IMR-90 (cell line): ENCODE results near the gene TENM3. TPM values are rescaled to one million over a fixed set of nuclear protein-coding genes. Genes with fewer than 3 reads are reported as not detected.
A peak's percentile ranks its signal among the peaks of the same experiment; 100 is the strongest.

Experiments
- ATAC-seq: fragments of 200-7000 bp; cut with Tn5 transposase; 2 replicates; pipeline ENCODE4 v1.9.1; 2020; ENCODE audit warnings: low read depth, mild to moderate bottlenecking, moderate library complexity
- BruUV-seq: library from RNA; stranded (reverse); fragments of 400-500 nt; replicated peaks from 2 replicates; lab custom pipeline; 2021; lab: Mats Ljungman, UMichigan
- CTCF ChIA-PET: fragments of 300-600 bp; formaldehyde crosslinking; extraction: SDS; loops from one replicate; lab custom pipeline; 2021; ENCODE audit warnings: antibody characterized with exemption; lab: Yijun Ruan, JAX
- POLR2A ChIA-PET: fragments of 300-600 bp; sonication (Branson Sonifier 250); formaldehyde crosslinking; loops from one replicate; lab custom pipeline; 2022; ENCODE audit warnings: antibody characterized with exemption; ENCODE audit not compliant: unreplicated experiment; lab: Charles Lee
- DNase-seq: peaks from one replicate; pipeline ENCODE4 v3.0.0; 2013
- H2AFZ ChIP-seq: replicated peaks from 2 replicates; pipeline ENCODE3; 2013; ENCODE audit warnings: low read length, mild to moderate bottlenecking; ENCODE audit not compliant: poor library complexity
- H2AK5ac ChIP-seq: 2 replicates; pipeline ENCODE4 v1.6.1; 2013; ENCODE audit warnings: low read depth, low read length, inconsistent platforms
- H2AK9ac ChIP-seq: replicated peaks from 2 replicates; pipeline ENCODE3; 2013; ENCODE audit warnings: mild to moderate bottlenecking, low read depth, low read length, moderate library complexity; ENCODE audit not compliant: poor library complexity
- H2BK120ac ChIP-seq: 2 replicates; pipeline ENCODE4 v1.6.1; 2013; ENCODE audit warnings: low read depth, low read length, inconsistent platforms
- H2BK15ac ChIP-seq: 3 replicates; pipeline ENCODE4 v1.6.1; 2013; ENCODE audit warnings: low read depth, low read length, inconsistent platforms
- H2BK20ac ChIP-seq: 2 replicates; pipeline ENCODE4 v1.6.1; 2013; ENCODE audit warnings: low read depth, mild to moderate bottlenecking, inconsistent platforms, low read length, moderate library complexity
- H2BK5ac ChIP-seq: 2 replicates; pipeline ENCODE4 v1.6.1; 2013; ENCODE audit warnings: mild to moderate bottlenecking, low read depth, low read length, inconsistent platforms; ENCODE audit not compliant: poor library complexity, severe bottlenecking
- H3K14ac ChIP-seq: replicated peaks from 2 replicates; pipeline ENCODE4 v1.6.1; 2013; ENCODE audit warnings: low read depth, low read length, inconsistent platforms
- H3K18ac ChIP-seq: 2 replicates; pipeline ENCODE4 v1.6.1; 2013; ENCODE audit warnings: low read depth, low read length, control low read depth
- H3K23ac ChIP-seq: 2 replicates; pipeline ENCODE4 v1.6.1; 2013; ENCODE audit warnings: low read depth, low read length, inconsistent platforms
- H3K27ac ChIP-seq: 2 replicates; pipeline ENCODE4 v1.5.1; 2013; ENCODE audit warnings: mild to moderate bottlenecking, control low read depth, low read length; ENCODE audit not compliant: insufficient read depth
- H3K27me3 ChIP-seq: 2 replicates; pipeline ENCODE4 v1.6.1; 2013; ENCODE audit warnings: low read length; ENCODE audit not compliant: control insufficient read depth, insufficient read depth
- H3K36me3 ChIP-seq: 2 replicates; pipeline ENCODE4 v1.6.1; 2013; ENCODE audit warnings: low read length, mixed read lengths; ENCODE audit not compliant: control insufficient read depth, insufficient read depth
- H3K4ac ChIP-seq: 2 replicates; pipeline ENCODE4 v1.6.1; 2013; ENCODE audit warnings: low read depth, low read length, inconsistent platforms
- H3K4me1 ChIP-seq: 2 replicates; pipeline ENCODE4 v1.6.1; 2013; ENCODE audit warnings: low read length, mixed read lengths; ENCODE audit not compliant: control insufficient read depth, insufficient read depth
- H3K4me2 ChIP-seq: 2 replicates; pipeline ENCODE4 v1.6.1; 2013; ENCODE audit warnings: low read depth, mild to moderate bottlenecking, control low read depth, low read length, moderate library complexity
- H3K4me3 ChIP-seq: 2 replicates; pipeline ENCODE4 v1.5.1; 2013; ENCODE audit warnings: low read depth, mild to moderate bottlenecking, control low read depth, low read length, moderate library complexity; ENCODE audit not compliant: insufficient read depth
- H3K56ac ChIP-seq: 2 replicates; pipeline ENCODE4 v1.6.1; 2013; ENCODE audit warnings: low read length, inconsistent platforms; ENCODE audit not compliant: insufficient read depth; ENCODE audit errors: extremely low read depth
- H3K79me1 ChIP-seq, 2 experiments: 2 replicates each; pipeline ENCODE4 v1.6.1; 2013; ENCODE audit warnings: low read length in 2 of 2, inconsistent platforms in 1 of 2, low read depth in 1 of 2
- H3K9ac ChIP-seq: 2 replicates; pipeline ENCODE4 v1.6.1; 2013; ENCODE audit warnings: low read depth, low read length, control low read depth
- H3K9me1 ChIP-seq: 2 replicates; pipeline ENCODE4 v1.6.1; 2013; ENCODE audit warnings: low read length, inconsistent platforms; ENCODE audit not compliant: insufficient read depth
- H3K9me3 ChIP-seq: 2 replicates; pipeline ENCODE4 v1.6.1; 2013; ENCODE audit warnings: low read length; ENCODE audit not compliant: control insufficient read depth, insufficient read depth
- H4K20me1 ChIP-seq: 2 replicates; pipeline ENCODE4 v1.6.1; 2013; ENCODE audit warnings: low read length, inconsistent platforms; ENCODE audit not compliant: insufficient read depth
- H4K5ac ChIP-seq: 2 replicates; pipeline ENCODE4 v1.6.1; 2013; ENCODE audit warnings: mild to moderate bottlenecking, low read depth, low read length, control low read depth
- H4K8ac ChIP-seq, 2 experiments: 2 replicates each; pipeline ENCODE4 v1.6.1; 2013; ENCODE audit warnings: low read depth in 2 of 2, low read length in 2 of 2, control low read depth in 1 of 2, inconsistent platforms in 1 of 2
- H4K91ac ChIP-seq: 2 replicates; pipeline ENCODE4 v1.6.1; 2013; ENCODE audit warnings: low read depth, low read length, inconsistent platforms; ENCODE audit not compliant: insufficient read depth
- NFE2L2 ChIP-seq: fragments of 150-350 bp; IDR thresholded peaks from 2 replicates; pipeline ENCODE4 v1.6.1; 2016; ENCODE audit warnings: low read depth, mild to moderate bottlenecking, low read length
- dilution Hi-C: fragments of 300-500 bp; cut with HindIII; formaldehyde crosslinking; loops from one replicate; pipeline ENCODE4 v1.14.3; 2018; ENCODE audit warnings: low sequenced_read_pairs; ENCODE audit not compliant: unreplicated experiment
- in situ Hi-C: fragments of 300-500 bp; cut with MboI; formaldehyde crosslinking; loops from 3 replicates; pipeline ENCODE4 v1.14.3; 2019; ENCODE audit warnings: low sequenced_read_pairs, inconsistent platforms, mixed read lengths
- intact Hi-C: fragments of 100-400 bp; cut with micrococcal nuclease; formaldehyde crosslinking; loops from 2 replicates; pipeline ENCODE4 v1.10.0; 2022
- polyA plus RNA-seq, 3 experiments: library from polyadenylated mRNA; depleted of rRNA; stranded (reverse); fragments of >200 nt; gene quantifications; 2 replicates each; pipeline ENCODE4 v1.2.3, GENCODE V29; 2012; ENCODE audit warnings: low replicate concordance in 1 of 3
- total RNA-seq: library from RNA; depleted of rRNA; stranded (reverse); fragments of >200 nt; gene quantifications from 2 replicates; pipeline ENCODE4 v1.2.3, GENCODE V29; 2012
- TF ChIP-seq, protein P1 (sequence below): conservative IDR thresholded peaks from 2 replicates; pipeline ENCODE4 v1.5.1; 2012; ENCODE audit warnings: mild to moderate bottlenecking, low read depth, low read length, improper control_type of control experiment
- TF ChIP-seq, protein P2 (sequence below): fragments of 150-350 bp; IDR thresholded peaks from 2 replicates; pipeline ENCODE4 v1.6.1; 2017; ENCODE audit warnings: mild to moderate bottlenecking, antibody characterized with exemption, low read length, low read depth

TENM3 gene
- total and polyA plus RNA-seq, 2 of the 4 experiments (the other 2 are of a cell fraction), result 29.9 to 173 TPM

DNA sequence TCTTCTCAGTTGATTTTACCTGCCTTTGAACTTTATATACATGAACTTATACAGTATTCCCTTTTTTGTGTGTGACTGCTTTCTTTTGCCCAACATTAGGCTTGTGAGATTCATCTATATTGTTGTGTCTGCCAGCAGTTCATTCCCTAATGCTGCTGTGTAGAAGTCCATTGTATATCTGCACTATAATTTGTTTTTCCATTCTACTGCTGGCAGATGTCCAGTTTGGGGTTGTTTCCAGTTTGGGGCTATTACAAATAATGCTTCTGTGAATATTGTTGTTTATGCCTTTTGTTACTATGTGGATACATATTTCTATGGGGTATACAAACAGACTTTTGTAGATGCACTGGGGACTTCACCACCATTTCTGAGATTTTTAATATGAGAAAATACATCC, 405.6 kb downstream of the TENM3 start:
- Histone ChIP-seq H4K5ac (no peak overlapping the region), H2BK15ac (no peak overlapping the region), H3K9ac (no peak overlapping the region), H3K79me1 (peaks cover 0 to 5% of the 10 kb centered on the region in 2 experiments; a peak in 1 of 4 replicates), H3K4me2 (no peak overlapping the region), H3K18ac (no peak overlapping the region), H3K56ac (no peak overlapping the region), H4K91ac (no peak overlapping the region), H4K20me1 (no peaks in the 10 kb centered on the region), H3K9me1 (no peaks in the 10 kb centered on the region; the same call in 1 of the 2 replicates), H4K8ac (no peak overlapping the region), H2AK5ac (no peak overlapping the region), H3K9me3 (peaks cover 7% of the 10 kb centered on the region; the same call in 1 of the 2 replicates), H2BK20ac (no peak overlapping the region), H2BK5ac (no peak overlapping the region), H2AK9ac (no peak overlapping the region), H3K36me3 (no peaks in the 10 kb centered on the region), H2AFZ (no peak overlapping the region), H3K4me3 (no peak overlapping the region), H3K14ac (no peak overlapping the region), H2BK120ac (0 out of 2 replicates have a peak overlapping the region, but pooled peaks have one; percentile 13), H3K4me1 (peaks cover 8% of the 10 kb centered on the region), H3K27ac (no peak overlapping the region), H3K23ac (no peak overlapping the region; the same call in 1 of the 2 replicates), H3K27me3 (no peaks in the 10 kb centered on the region), H3K4ac (no peak overlapping the region)
- ChIA-PET CTCF (no interaction called here), POLR2A (no interaction called here)
- ATAC-seq, result no peak
- TF ChIP-seq, protein P1, sequence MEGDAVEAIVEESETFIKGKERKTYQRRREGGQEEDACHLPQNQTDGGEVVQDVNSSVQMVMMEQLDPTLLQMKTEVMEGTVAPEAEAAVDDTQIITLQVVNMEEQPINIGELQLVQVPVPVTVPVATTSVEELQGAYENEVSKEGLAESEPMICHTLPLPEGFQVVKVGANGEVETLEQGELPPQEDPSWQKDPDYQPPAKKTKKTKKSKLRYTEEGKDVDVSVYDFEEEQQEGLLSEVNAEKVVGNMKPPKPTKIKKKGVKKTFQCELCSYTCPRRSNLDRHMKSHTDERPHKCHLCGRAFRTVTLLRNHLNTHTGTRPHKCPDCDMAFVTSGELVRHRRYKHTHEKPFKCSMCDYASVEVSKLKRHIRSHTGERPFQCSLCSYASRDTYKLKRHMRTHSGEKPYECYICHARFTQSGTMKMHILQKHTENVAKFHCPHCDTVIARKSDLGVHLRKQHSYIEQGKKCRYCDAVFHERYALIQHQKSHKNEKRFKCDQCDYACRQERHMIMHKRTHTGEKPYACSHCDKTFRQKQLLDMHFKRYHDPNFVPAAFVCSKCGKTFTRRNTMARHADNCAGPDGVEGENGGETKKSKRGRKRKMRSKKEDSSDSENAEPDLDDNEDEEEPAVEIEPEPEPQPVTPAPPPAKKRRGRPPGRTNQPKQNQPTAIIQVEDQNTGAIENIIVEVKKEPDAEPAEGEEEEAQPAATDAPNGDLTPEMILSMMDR, result no peak
- TF ChIP-seq NFE2L2, result no peak
- TF ChIP-seq, protein P2, sequence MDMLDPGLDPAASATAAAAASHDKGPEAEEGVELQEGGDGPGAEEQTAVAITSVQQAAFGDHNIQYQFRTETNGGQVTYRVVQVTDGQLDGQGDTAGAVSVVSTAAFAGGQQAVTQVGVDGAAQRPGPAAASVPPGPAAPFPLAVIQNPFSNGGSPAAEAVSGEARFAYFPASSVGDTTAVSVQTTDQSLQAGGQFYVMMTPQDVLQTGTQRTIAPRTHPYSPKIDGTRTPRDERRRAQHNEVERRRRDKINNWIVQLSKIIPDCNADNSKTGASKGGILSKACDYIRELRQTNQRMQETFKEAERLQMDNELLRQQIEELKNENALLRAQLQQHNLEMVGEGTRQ, result no peak
- no TSS peak for BruUV-seq
- in situ Hi-C loops, result no loop called here
- dilution Hi-C loops, result no loop called here
- intact Hi-C loops, result no loop called here
- DNase-seq, result no peak
